ENCODE data around the gene KCNV2. TPM values are rescaled to one million over a fixed set of nuclear protein-coding genes. Genes with fewer than 3 reads are reported as not detected.

KCNV2 gene
- total RNA-seq, 1 donor, result not detected

DNA sequence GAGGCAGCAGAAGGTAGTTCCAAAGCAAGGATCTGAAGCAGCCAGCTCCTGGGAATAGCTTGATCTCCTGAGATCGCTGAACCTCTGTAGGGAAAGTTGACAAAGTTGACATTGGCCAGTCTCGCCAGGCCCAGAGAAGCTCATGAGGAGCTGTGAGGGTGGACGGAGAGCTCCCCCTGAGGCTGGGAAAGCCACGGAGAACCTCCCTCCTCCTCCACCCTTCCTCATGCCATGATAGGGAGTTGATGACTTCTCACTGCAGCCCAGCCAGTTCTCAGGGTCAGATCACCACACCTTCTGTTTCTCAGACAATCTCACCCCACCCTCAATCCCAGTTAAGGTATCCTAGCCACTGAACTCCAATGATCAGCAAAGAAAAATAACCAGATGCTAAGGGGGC, 30.4 kb upstream of the KCNV2 start:
- Histone ChIP-seq H3K4me2 (ENCODE audit: insufficient read depth, low read length) (no peak overlapping the region), H3K27ac (ENCODE audit: low read depth, low read length) (no peak overlapping the region), H3K27me3 (ENCODE audit: insufficient read depth, low read length) (no peaks in the 10 kb centered on the region), H3K4me1 (ENCODE audit: insufficient read depth, low read length) (no peaks in the 10 kb centered on the region), H4K20me1 (ENCODE audit: insufficient read depth, low read length) (no peaks in the 10 kb centered on the region), H2AFZ (ENCODE audit: low read length) (no peak overlapping the region), H3K79me2 (ENCODE audit: insufficient read depth, low read length) (no peaks in the 10 kb centered on the region), H3K9me3 (ENCODE audit: low read depth, low read length) (no peaks in the 10 kb centered on the region), H3K4me3 (ENCODE audit: insufficient read depth, low read length) (no peak overlapping the region), H3K36me3 (ENCODE audit: insufficient read depth, low read length) (no peaks in the 10 kb centered on the region)
- no peak for DNase-seq (ENCODE audit: insufficient read length, low spot score, missing footprints)
- TF ChIP-seq, protein P1, sequence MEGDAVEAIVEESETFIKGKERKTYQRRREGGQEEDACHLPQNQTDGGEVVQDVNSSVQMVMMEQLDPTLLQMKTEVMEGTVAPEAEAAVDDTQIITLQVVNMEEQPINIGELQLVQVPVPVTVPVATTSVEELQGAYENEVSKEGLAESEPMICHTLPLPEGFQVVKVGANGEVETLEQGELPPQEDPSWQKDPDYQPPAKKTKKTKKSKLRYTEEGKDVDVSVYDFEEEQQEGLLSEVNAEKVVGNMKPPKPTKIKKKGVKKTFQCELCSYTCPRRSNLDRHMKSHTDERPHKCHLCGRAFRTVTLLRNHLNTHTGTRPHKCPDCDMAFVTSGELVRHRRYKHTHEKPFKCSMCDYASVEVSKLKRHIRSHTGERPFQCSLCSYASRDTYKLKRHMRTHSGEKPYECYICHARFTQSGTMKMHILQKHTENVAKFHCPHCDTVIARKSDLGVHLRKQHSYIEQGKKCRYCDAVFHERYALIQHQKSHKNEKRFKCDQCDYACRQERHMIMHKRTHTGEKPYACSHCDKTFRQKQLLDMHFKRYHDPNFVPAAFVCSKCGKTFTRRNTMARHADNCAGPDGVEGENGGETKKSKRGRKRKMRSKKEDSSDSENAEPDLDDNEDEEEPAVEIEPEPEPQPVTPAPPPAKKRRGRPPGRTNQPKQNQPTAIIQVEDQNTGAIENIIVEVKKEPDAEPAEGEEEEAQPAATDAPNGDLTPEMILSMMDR (IDR thresholded peaks at IDR 0.05; ENCODE audit: extremely low read depth, low read depth, low read length), result no peak

DNA sequence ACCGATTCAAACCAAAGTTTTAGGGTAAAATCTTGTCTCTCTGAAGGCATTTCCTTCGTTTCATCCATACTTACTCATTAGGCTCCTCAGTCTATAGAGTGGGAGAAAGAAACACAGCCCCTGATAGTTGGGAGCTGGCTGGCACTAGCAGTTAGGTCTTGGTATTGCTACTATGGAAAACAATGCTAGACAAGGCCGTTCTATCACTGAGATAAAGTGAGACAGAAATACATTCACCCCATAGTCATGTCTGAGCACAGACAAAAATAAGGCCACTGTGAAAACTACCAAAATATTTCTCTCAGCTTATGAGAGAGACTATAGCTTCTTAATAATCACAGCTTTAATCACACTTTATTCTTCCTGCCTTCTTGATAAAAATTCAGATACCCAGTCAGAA, 28.7 kb upstream of the KCNV2 start:
- Histone ChIP-seq H4K20me1 (ENCODE audit: insufficient read depth, low read length) (no peaks in the 10 kb centered on the region), H2AFZ (ENCODE audit: low read length) (no peak overlapping the region), H3K27me3 (ENCODE audit: insufficient read depth, low read length) (no peaks in the 10 kb centered on the region), H3K4me1 (ENCODE audit: insufficient read depth, low read length) (no peaks in the 10 kb centered on the region), H3K36me3 (ENCODE audit: insufficient read depth, low read length) (no peaks in the 10 kb centered on the region), H3K4me3 (ENCODE audit: insufficient read depth, low read length) (no peak overlapping the region), H3K4me2 (ENCODE audit: insufficient read depth, low read length) (no peak overlapping the region), H3K9me3 (ENCODE audit: low read depth, low read length) (no peaks in the 10 kb centered on the region), H3K27ac (ENCODE audit: low read depth, low read length) (no peak overlapping the region), H3K79me2 (ENCODE audit: insufficient read depth, low read length) (no peaks in the 10 kb centered on the region)
- TF ChIP-seq, protein P1 (IDR thresholded peaks at IDR 0.05; ENCODE audit: extremely low read depth, low read depth, low read length), result no peak
- no peak for DNase-seq (ENCODE audit: insufficient read length, low spot score, missing footprints)

DNA sequence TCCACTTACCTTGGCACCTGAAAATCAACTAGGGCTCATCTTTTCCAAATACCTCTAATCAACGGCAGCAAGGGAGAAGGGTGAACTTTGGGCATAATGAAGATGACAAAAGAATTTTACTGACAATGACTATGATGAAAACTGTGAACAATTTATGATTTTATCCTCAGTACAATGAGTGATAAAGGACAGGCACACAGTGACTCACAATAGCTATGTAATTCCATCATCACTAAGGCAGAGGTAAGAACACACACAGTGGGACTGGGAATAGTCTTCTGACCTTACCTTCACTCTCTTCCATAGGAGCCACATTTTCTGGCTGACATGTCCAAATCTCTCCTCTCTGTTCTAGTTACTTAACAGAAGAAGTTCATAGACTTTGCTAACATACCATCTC, 26.1 kb upstream of the KCNV2 start:
- no peak overlapping the region for H3K27ac ChIP-seq (ENCODE audit: low read depth, low read length)
- no peaks in the 10 kb centered on the region for H4K20me1 ChIP-seq (ENCODE audit: insufficient read depth, low read length)
- TF ChIP-seq, protein P1 (IDR thresholded peaks at IDR 0.05; ENCODE audit: extremely low read depth, low read depth, low read length), result no peak
- H3K36me3 ChIP-seq (ENCODE audit: insufficient read depth, low read length), result no peaks in the 10 kb centered on the region
- H3K4me3 ChIP-seq (ENCODE audit: insufficient read depth, low read length), result no peak overlapping the region
- no peaks in the 10 kb centered on the region for H3K9me3 ChIP-seq (ENCODE audit: low read depth, low read length)
- H3K4me1 ChIP-seq (ENCODE audit: insufficient read depth, low read length), result no peaks in the 10 kb centered on the region
- no peak overlapping the region for H2AFZ ChIP-seq (ENCODE audit: low read length)
- no peaks in the 10 kb centered on the region for H3K27me3 ChIP-seq (ENCODE audit: insufficient read depth, low read length)
- no peak for DNase-seq (ENCODE audit: insufficient read length, low spot score, missing footprints)
- H3K4me2 ChIP-seq (ENCODE audit: insufficient read depth, low read length), result no peak overlapping the region
- no peaks in the 10 kb centered on the region for H3K79me2 ChIP-seq (ENCODE audit: insufficient read depth, low read length)

DNA sequence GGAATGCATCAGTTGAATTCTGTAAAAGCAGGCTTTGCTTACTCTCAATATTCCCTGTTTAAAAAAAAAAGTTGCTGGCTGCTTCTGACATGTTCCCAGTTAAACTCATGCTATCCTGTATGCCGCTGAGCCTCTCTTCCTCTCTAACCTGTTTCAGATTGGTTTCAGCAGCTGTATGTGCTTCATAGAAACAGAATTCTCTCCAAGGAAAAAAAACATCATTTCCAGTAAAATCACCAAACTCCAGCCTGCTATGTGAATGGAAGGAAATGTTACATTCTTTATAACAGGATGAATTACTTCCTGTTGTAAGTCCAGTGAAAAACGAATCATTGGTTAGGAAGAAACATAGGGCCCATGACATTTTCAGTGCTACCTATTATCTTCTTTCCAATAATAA, 25.7 kb upstream of the KCNV2 start:
- Histone ChIP-seq H4K20me1 (ENCODE audit: insufficient read depth, low read length) (no peaks in the 10 kb centered on the region), H3K9me3 (ENCODE audit: low read depth, low read length) (no peaks in the 10 kb centered on the region), H3K36me3 (ENCODE audit: insufficient read depth, low read length) (no peaks in the 10 kb centered on the region), H2AFZ (ENCODE audit: low read length) (no peak overlapping the region), H3K27ac (ENCODE audit: low read depth, low read length) (no peak overlapping the region), H3K4me3 (ENCODE audit: insufficient read depth, low read length) (no peak overlapping the region), H3K79me2 (ENCODE audit: insufficient read depth, low read length) (no peaks in the 10 kb centered on the region), H3K27me3 (ENCODE audit: insufficient read depth, low read length) (no peaks in the 10 kb centered on the region), H3K4me2 (ENCODE audit: insufficient read depth, low read length) (no peak overlapping the region), H3K4me1 (ENCODE audit: insufficient read depth, low read length) (no peaks in the 10 kb centered on the region)
- TF ChIP-seq, protein P1 (IDR thresholded peaks at IDR 0.05; ENCODE audit: extremely low read depth, low read depth, low read length), result no peak
- DNase-seq (ENCODE audit: insufficient read length, low spot score, missing footprints), result no peak

All from osteoblast (primary cell).